B cell (primary cell): ENCODE data around the gene TMEM132D. TPM values are rescaled to one million over a fixed set of nuclear protein-coding genes. Genes with fewer than 3 reads are reported as not detected.

Source experiments
- ATAC-seq: fragments of 200-7000 bp; cut with Tn5 transposase; one replicate; pipeline ENCODE4 v1.10.0; 2021; ENCODE audit warnings: low read depth, mild to moderate bottlenecking, moderate number of reproducible peaks, moderate library complexity
- CTCF ChIA-PET: fragments of 350-600 bp; sonication (Branson Sonifier 250); formaldehyde crosslinking; loops from one replicate; lab custom pipeline; 2021; ENCODE audit warnings: antibody characterized with exemption, inconsistent platforms; lab: Charles Lee
- POLR2A ChIA-PET: fragments of 350-600 bp; sonication (Branson Sonifier 250); formaldehyde crosslinking; loops from one replicate; lab custom pipeline; 2021; ENCODE audit warnings: antibody characterized with exemption; lab: Charles Lee
- DNase-seq: peaks from one replicate; pipeline ENCODE4 v3.0.0; 2013
- H2AFZ ChIP-seq: 2 replicates; pipeline ENCODE4 v1.6.1; 2012; ENCODE audit warnings: mild to moderate bottlenecking, low read depth, low read length; ENCODE audit not compliant: insufficient read depth, poor library complexity, severe bottlenecking
- H3K27ac ChIP-seq, 2 donors: 1 replicate in 1 of 2; 2 replicates in 1 of 2; pipeline ENCODE4 v1.5.1; 2012 to 2013; ENCODE audit warnings: low read length in 2 of 2, mild to moderate bottlenecking in 2 of 2, moderate library complexity in 1 of 2
- H3K27me3 ChIP-seq, 4 experiments: fragments of 200-600 bp in 1 of 4; sonication (generic) in 1 of 4; replicated peaks in 1 of 4; 1 replicate in 2 of 4; 2 replicates in 2 of 4; pipeline versions ENCODE4 v1.6.1 to v1.7.0; 2013 to 2016; ENCODE audit warnings: low read length in 3 of 4, mild to moderate bottlenecking in 2 of 4, mixed read lengths in 1 of 4, moderate library complexity in 1 of 4; ENCODE audit not compliant: insufficient read depth in 4 of 4, control insufficient read depth in 3 of 4; ENCODE audit errors: control extremely low read depth in 1 of 4
- H3K36me3 ChIP-seq, 2 experiments: replicated peaks in 1 of 2; 1 replicate in 1 of 2; 2 replicates in 1 of 2; pipeline versions ENCODE4 v1.6.1 to v1.7.1; 2013; ENCODE audit warnings: low read length in 1 of 2; ENCODE audit not compliant: insufficient read depth in 2 of 2, control insufficient read depth in 1 of 2; ENCODE audit errors: control extremely low read depth in 1 of 2, extremely low read depth in 1 of 2
- H3K4me1 ChIP-seq, 2 donors: fragments of 200-600 bp in 1 of 2; sonication (generic) in 1 of 2; 1 replicate in 1 of 2; 2 replicates in 1 of 2; pipeline versions ENCODE4 v1.5.1 to v1.6.1; 2013 to 2017; ENCODE audit warnings: low read length in 2 of 2; ENCODE audit not compliant: control insufficient read depth in 2 of 2, insufficient read depth in 2 of 2
- H3K4me2 ChIP-seq: replicated peaks from 2 replicates; pipeline ENCODE3; 2012; ENCODE audit warnings: mild to moderate bottlenecking, low read depth, low read length; ENCODE audit not compliant: poor library complexity, severe bottlenecking
- H3K4me3 ChIP-seq, 5 experiments: fragments of 200-600 bp in 1 of 5; sonication (generic) in 1 of 5; 1 replicate in 3 of 5; 2 replicates in 2 of 5; pipeline versions ENCODE4 v1.5.1 to v1.7.0; 2011 to 2016; ENCODE audit warnings: low read length in 4 of 5, mild to moderate bottlenecking in 4 of 5, low read depth in 2 of 5, control low read depth in 1 of 5, moderate library complexity in 1 of 5; ENCODE audit not compliant: insufficient read depth in 1 of 5; ENCODE audit errors: control extremely low read depth in 1 of 5, extremely low read depth in 1 of 5
- H3K79me2 ChIP-seq: fragments of 200-600 bp; sonication (generic); one replicate; pipeline ENCODE4 v1.6.0; 2016; ENCODE audit warnings: low read length; ENCODE audit not compliant: control insufficient read depth, insufficient read depth
- H3K9ac ChIP-seq: fragments of 200-600 bp; sonication (generic); 2 replicates; pipeline ENCODE4 v1.6.1; 2017; ENCODE audit warnings: mild to moderate bottlenecking, low read length, moderate library complexity
- H3K9me3 ChIP-seq, 3 donors: one replicate each; pipeline versions ENCODE4 v1.6.1 to v1.7.1; 2013; ENCODE audit warnings: low read length in 2 of 3; ENCODE audit not compliant: control insufficient read depth in 2 of 3, insufficient read depth in 1 of 3; ENCODE audit errors: control extremely low read depth in 1 of 3
- H4K20me1 ChIP-seq: 2 replicates; pipeline ENCODE4 v1.6.0; 2012; ENCODE audit warnings: mild to moderate bottlenecking, low read length; ENCODE audit not compliant: insufficient read depth, control insufficient read depth, poor library complexity, severe bottlenecking
- H3K27ac Mint-ChIP-seq: one replicate; pipeline ENCODE4 v1.8.0; 2021; ENCODE audit warnings: mixed read lengths
- H3K27me3 Mint-ChIP-seq: one replicate; pipeline ENCODE4 v1.8.0; 2021; ENCODE audit warnings: mixed read lengths
- H3K4me1 Mint-ChIP-seq: one replicate; pipeline ENCODE4 v1.8.0; 2021; ENCODE audit warnings: mixed read lengths
- H3K4me3 Mint-ChIP-seq: one replicate; pipeline ENCODE4 v1.8.0; 2021; ENCODE audit warnings: mixed read lengths
- H3K9me3 Mint-ChIP-seq: one replicate; pipeline ENCODE4 v1.8.0; 2022; ENCODE audit warnings: mixed read lengths; ENCODE audit not compliant: insufficient read depth
- EZH2 ChIP-seq: IDR thresholded peaks from 2 replicates; pipeline ENCODE4 v1.6.1; 2012; ENCODE audit warnings: borderline replicate concordance, low read depth, mild to moderate bottlenecking, moderate library complexity, low read length; ENCODE audit not compliant: insufficient read depth, poor library complexity, severe bottlenecking
- WGBS: methylation state at CpG from one replicate; pipeline ENCODE4 v1.1.5; 2013; ENCODE audit warnings: missing lambda C conversion rate; ENCODE audit not compliant: insufficient coverage; 5-methylcytosine and 5-hydroxymethylcytosine counted together
- intact Hi-C: fragments of 100-400 bp; cut with micrococcal nuclease; formaldehyde crosslinking; loops from one replicate; pipeline ENCODE4 v1.10.0; 2022
- polyA plus RNA-seq: library from polyadenylated mRNA; depleted of rRNA; stranded (reverse); fragments of >200 nt; gene quantifications from 2 replicates; pipeline ENCODE4 v1.2.3, GENCODE V29; 2012
- total RNA-seq, 2 donors: library from RNA; stranded (reverse); fragments of 120-200 nt in 1 of 2; gene quantifications; 1 replicate in 1 of 2; 2 replicates in 1 of 2; pipeline versions ENCODE4 v1.2.3 to v1.2.4, GENCODE V29; 2013 to 2022
- TF ChIP-seq, protein P1 (sequence below): fragments of 200-600 bp; IDR thresholded peaks from one replicate; pipeline ENCODE4 v1.8.0; 2022; ENCODE audit warnings: antibody characterized with exemption, mild to moderate bottlenecking

The TMEM132D gene
- total and polyA plus RNA-seq, 2 donors (not counting 1 experiment from before 2014, with no cell fraction given) = not detected

DNA sequence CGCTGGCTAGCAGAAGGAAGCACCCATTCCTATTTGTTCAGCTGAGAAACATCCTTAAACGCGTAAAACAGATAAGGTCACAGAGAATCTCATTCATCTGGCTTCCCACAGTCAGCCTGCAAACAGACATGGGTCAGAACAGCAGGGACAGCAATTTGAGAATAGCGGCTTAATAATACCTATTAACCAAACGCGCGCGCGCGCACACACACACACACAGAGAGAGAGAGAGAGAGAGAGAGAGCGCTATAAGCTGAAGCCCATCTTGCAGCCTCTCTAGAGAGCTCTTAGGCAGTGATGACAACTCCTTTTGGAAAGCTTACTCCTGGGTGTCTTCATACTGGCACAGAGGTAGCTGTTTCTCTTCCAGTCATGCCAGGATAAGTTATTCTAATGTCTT lies 26.4 kb downstream of the TMEM132D start:
- H3K4me3 ChIP-seq = no peak overlapping the region
- peaks cover 0 to 10% (median 1%) of the 10 kb centered on the region in 3 donors for H3K9me3 ChIP-seq
- H3K4me1 Mint-ChIP-seq = no peaks in the 10 kb centered on the region
- no peak overlapping the region for H3K9ac ChIP-seq
- H3K36me3 ChIP-seq = no peaks in the 10 kb centered on the region
- no peaks in the 10 kb centered on the region for H4K20me1 ChIP-seq
- H3K27ac Mint-ChIP-seq = no peak overlapping the region
- H3K27me3 Mint-ChIP-seq = no peaks in the 10 kb centered on the region
- H3K4me3 Mint-ChIP-seq = no peak overlapping the region
- intact Hi-C loops = no loop called here
- ATAC-seq (no peak), DNase-seq (no peak)
- H3K79me2 ChIP-seq = no peaks in the 10 kb centered on the region
- 94% methylated on average over 3 of the region's 11 CpGs for WGBS
- POLR2A ChIA-PET = no interaction called here
- no peak overlapping the region for H2AFZ ChIP-seq
- CTCF ChIA-PET = no interaction called here
- no peak overlapping the region for H3K27ac ChIP-seq
- no peak overlapping the region for H3K4me2 ChIP-seq
- H3K4me1 ChIP-seq = no peaks in the 10 kb centered on the region
- peaks cover 2% of the 10 kb centered on the region for H3K9me3 Mint-ChIP-seq
- no peaks in the 10 kb centered on the region for H3K27me3 ChIP-seq
- TF ChIP-seq, protein P1, sequence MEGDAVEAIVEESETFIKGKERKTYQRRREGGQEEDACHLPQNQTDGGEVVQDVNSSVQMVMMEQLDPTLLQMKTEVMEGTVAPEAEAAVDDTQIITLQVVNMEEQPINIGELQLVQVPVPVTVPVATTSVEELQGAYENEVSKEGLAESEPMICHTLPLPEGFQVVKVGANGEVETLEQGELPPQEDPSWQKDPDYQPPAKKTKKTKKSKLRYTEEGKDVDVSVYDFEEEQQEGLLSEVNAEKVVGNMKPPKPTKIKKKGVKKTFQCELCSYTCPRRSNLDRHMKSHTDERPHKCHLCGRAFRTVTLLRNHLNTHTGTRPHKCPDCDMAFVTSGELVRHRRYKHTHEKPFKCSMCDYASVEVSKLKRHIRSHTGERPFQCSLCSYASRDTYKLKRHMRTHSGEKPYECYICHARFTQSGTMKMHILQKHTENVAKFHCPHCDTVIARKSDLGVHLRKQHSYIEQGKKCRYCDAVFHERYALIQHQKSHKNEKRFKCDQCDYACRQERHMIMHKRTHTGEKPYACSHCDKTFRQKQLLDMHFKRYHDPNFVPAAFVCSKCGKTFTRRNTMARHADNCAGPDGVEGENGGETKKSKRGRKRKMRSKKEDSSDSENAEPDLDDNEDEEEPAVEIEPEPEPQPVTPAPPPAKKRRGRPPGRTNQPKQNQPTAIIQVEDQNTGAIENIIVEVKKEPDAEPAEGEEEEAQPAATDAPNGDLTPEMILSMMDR = no peak
- no peak for TF ChIP-seq EZH2

DNA sequence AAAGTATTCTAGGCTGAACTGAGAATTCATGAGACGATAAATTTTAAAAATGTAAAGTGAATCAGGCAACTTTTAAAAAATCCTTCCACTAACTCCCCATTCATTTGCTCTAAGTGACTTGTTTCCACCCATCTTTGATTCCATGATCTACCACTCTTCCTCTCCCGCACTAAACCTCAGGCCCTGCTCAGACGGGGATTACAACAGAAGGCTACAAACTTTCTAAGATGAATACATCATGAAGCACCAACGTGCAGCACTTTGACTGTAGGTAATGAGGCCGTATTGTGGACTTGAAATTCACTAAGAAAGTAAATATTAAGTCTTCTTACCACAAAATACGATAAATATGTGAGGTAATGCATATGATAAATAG lies 30.0 kb downstream of the TMEM132D start:
- no peak for ATAC-seq
- H3K4me3 ChIP-seq = no peak overlapping the region
- no peak overlapping the region for H2AFZ ChIP-seq
- H3K9me3 ChIP-seq = peaks cover 0 to 10% (median 1%) of the 10 kb centered on the region in 3 donors
- intact Hi-C loops = no loop called here
- Mint-ChIP-seq H3K27me3 (no peaks in the 10 kb centered on the region), H3K9me3 (peaks cover 2% of the 10 kb centered on the region), H3K27ac (no peak overlapping the region), H3K4me3 (no peak overlapping the region), H3K4me1 (no peaks in the 10 kb centered on the region)
- H3K4me1 ChIP-seq = no peaks in the 10 kb centered on the region
- no peak for DNase-seq
- H3K36me3 ChIP-seq = no peaks in the 10 kb centered on the region
- WGBS = no CpG with 5 or more reads among the region's 6 CpGs
- no peaks in the 10 kb centered on the region for H4K20me1 ChIP-seq
- no peak overlapping the region for H3K9ac ChIP-seq
- no peak overlapping the region for H3K27ac ChIP-seq
- TF ChIP-seq EZH2 = no peak
- TF ChIP-seq, protein P1 = no peak
- ChIA-PET CTCF (no interaction called here), POLR2A (no interaction called here)
- no peaks in the 10 kb centered on the region for H3K27me3 ChIP-seq
- H3K4me2 ChIP-seq = no peak overlapping the region
- H3K79me2 ChIP-seq = no peaks in the 10 kb centered on the region
